Testis (tissue), 2 donors: ENCODE data around the gene BAIAP2L1.

Experiments
- POLR2A ChIP-seq: fragments of 450-650 bp; IDR thresholded peaks from one replicate; pipeline ENCODE4 v1.6.1; 2017; ENCODE audit warnings: antibody characterized with exemption, mild to moderate bottlenecking, moderate library complexity
- TF ChIP-seq, protein P1 (sequence below), 3 experiments: fragments of 450-650 bp in 2 of 3; fragments of 200-600 bp in 1 of 3; sonication (generic) in 1 of 3; IDR thresholded peaks; one replicate each; pipeline ENCODE4 v1.5.1; 2016 to 2019; ENCODE audit warnings: antibody characterized with exemption in 3 of 3, mild to moderate bottlenecking in 2 of 3, moderate library complexity in 1 of 3

DNA sequence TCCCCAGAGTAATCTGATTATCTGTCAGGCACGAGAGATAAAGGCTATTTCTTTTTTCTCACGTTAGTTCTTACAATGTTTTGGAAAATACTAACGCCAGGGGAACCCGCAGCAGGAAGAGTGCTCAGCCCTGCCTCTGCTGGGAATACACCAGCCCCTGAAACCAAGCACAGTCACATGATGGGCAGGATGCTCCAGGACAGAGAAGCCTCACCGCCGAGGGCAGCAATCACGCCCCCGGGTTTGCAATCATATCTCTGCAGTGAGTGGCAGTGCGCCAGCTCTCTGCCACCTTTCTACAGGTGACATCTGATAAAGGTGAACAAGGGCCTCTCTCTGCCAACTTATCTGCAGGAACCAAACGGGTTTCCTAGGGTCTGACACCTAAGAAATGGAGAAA, 79.6 kb downstream of the BAIAP2L1 start:
- TF ChIP-seq POLR2A: no peak
- TF ChIP-seq, protein P1, sequence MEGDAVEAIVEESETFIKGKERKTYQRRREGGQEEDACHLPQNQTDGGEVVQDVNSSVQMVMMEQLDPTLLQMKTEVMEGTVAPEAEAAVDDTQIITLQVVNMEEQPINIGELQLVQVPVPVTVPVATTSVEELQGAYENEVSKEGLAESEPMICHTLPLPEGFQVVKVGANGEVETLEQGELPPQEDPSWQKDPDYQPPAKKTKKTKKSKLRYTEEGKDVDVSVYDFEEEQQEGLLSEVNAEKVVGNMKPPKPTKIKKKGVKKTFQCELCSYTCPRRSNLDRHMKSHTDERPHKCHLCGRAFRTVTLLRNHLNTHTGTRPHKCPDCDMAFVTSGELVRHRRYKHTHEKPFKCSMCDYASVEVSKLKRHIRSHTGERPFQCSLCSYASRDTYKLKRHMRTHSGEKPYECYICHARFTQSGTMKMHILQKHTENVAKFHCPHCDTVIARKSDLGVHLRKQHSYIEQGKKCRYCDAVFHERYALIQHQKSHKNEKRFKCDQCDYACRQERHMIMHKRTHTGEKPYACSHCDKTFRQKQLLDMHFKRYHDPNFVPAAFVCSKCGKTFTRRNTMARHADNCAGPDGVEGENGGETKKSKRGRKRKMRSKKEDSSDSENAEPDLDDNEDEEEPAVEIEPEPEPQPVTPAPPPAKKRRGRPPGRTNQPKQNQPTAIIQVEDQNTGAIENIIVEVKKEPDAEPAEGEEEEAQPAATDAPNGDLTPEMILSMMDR (IDR thresholded peaks at IDR 0.05): no peak
